GM06990 (cell line): ENCODE data around the gene MOV10L1.
A peak's percentile ranks its signal among the peaks of the same experiment; 100 is the strongest.
"Not testable (repeated sequence)": the region's sequence is repeated elsewhere in the genome, so short reads cannot be mapped to it uniquely, and the experiment has no call there.

Experiments used
- DNase-seq: peaks from one replicate; pipeline ENCODE4 v3.0.0-alpha.2; 2011; ENCODE audit not compliant: insufficient read length; ENCODE audit errors: extremely low read depth
- H3K27me3 ChIP-seq: replicated peaks from 2 replicates; pipeline ENCODE4 v1.6.0; 2011; ENCODE audit warnings: low read length; ENCODE audit not compliant: control insufficient read depth, insufficient read depth
- H3K36me3 ChIP-seq: 2 replicates; pipeline ENCODE4 v1.5.1; 2011; ENCODE audit warnings: low read length; ENCODE audit not compliant: control insufficient read depth, insufficient read depth
- H3K4me3 ChIP-seq: replicated peaks from 2 replicates; pipeline ENCODE4 v1.5.1; 2011; ENCODE audit warnings: low read depth, mild to moderate bottlenecking, control low read depth, low read length
- TF ChIP-seq, protein P1 (sequence below): IDR thresholded peaks from 2 replicates; pipeline ENCODE4 v1.5.1; 2011; ENCODE audit warnings: low read length, control low read depth, mild to moderate bottlenecking, inconsistent platforms; ENCODE audit not compliant: insufficient read depth, poor library complexity, severe bottlenecking

Gene MOV10L1

DNA sequence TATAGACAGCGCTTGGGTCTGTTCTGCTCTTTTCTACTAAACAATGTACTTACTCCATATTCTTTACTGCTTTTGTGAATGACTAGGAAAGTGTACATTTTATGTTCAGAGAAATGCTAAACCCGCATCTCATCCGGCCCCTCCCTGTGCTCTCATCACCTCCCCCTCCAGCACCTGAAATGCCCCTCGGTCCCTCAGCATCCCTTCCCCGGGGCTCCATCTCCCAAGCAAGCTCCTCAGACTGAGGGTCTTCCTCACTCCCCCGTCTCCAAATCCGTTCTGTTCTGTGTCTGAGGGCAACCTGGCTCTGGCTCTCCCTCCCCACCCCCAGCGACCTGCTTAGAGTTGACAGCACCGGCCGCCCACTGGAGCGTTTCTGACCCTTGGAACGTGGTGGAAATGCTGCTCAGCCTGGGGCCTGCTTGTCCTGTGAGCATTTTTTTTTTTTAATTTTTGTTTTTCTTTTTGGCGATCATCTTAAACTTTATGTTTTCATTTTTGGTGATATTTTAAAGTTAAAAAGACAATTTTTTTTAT lies 112.4 kb downstream of the MOV10L1 start:
- H3K4me3 ChIP-seq: peak overlapping the region; percentile 62
- H3K27me3 ChIP-seq: no peaks in the 10 kb centered on the region
- no peak for DNase-seq
- TF ChIP-seq, protein P1, sequence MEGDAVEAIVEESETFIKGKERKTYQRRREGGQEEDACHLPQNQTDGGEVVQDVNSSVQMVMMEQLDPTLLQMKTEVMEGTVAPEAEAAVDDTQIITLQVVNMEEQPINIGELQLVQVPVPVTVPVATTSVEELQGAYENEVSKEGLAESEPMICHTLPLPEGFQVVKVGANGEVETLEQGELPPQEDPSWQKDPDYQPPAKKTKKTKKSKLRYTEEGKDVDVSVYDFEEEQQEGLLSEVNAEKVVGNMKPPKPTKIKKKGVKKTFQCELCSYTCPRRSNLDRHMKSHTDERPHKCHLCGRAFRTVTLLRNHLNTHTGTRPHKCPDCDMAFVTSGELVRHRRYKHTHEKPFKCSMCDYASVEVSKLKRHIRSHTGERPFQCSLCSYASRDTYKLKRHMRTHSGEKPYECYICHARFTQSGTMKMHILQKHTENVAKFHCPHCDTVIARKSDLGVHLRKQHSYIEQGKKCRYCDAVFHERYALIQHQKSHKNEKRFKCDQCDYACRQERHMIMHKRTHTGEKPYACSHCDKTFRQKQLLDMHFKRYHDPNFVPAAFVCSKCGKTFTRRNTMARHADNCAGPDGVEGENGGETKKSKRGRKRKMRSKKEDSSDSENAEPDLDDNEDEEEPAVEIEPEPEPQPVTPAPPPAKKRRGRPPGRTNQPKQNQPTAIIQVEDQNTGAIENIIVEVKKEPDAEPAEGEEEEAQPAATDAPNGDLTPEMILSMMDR: no peak
- H3K36me3 ChIP-seq: peaks cover 11% of the 10 kb centered on the region

DNA sequence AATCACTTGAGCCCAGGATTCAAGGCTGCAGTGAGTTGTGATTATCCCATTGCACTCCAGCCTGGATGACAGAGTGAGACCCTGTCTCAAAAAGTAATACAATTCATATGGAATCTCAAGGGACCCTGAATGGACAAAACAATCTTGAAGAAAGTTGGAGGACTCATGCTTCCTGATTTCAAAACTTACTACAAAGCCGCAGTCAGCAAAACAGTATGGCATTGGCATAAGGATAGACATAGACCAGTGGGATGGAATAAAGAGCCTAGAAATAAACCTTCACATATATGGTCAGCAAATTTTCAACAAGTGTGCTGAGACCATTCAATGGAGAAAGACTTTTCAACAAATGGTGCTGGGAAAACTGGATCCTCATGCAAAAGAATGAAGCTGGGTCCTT lies 113.5 kb downstream of the MOV10L1 start:
- Histone ChIP-seq H3K4me3 (no peak overlapping the region), H3K27me3 (no peaks in the 10 kb centered on the region), H3K36me3 (peaks cover 10% of the 10 kb centered on the region)
- DNase-seq: no peak
- TF ChIP-seq, protein P1: no peak

DNA sequence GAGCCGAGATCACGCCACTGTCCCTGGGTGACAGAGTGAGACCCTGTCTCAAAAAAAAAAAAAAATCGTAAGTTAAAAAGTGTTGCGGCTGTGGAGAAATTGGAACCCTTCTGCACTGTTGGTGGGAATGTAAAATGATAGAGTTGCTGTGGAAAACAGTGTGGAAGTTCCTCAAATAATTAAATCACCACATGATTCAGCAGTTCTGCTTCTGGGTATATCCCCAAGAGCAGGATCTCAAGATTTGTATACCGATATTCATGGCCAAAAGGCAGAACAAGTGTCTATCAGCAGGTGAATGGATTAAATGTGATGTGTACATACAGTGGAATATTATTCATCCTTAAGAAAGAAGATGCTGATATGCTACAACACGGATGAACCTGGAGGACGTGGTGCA lies 114.8 kb downstream of the MOV10L1 start:
- no peak for DNase-seq
- H3K27me3 ChIP-seq: no peaks in the 10 kb centered on the region
- TF ChIP-seq, protein P1: no peak
- no peak overlapping the region for H3K4me3 ChIP-seq
- H3K36me3 ChIP-seq: peaks cover 9% of the 10 kb centered on the region

DNA sequence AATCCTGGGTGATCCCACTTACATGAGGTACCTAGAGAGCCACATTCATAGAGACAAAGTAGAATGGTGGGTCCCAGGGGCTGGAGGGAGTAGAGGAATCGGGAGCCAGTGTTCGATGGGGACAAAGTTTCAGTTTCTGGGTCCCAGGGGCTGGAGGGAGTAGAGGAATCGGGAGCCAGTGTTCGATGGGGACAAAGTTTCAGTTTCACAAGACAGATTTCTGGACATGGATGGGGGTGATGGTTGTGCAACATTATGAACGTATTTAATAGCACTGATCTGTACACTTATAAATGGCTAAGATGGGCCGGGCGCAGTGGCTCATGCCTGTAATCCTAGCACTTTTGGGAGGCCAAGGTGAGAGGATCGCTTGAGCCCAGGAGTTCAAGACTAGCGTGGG lies 115.2 kb downstream of the MOV10L1 start:
- H3K4me3 ChIP-seq, H3K27me3 ChIP-seq, DNase-seq, H3K36me3 ChIP-seq: not testable (repeated sequence)

DNA sequence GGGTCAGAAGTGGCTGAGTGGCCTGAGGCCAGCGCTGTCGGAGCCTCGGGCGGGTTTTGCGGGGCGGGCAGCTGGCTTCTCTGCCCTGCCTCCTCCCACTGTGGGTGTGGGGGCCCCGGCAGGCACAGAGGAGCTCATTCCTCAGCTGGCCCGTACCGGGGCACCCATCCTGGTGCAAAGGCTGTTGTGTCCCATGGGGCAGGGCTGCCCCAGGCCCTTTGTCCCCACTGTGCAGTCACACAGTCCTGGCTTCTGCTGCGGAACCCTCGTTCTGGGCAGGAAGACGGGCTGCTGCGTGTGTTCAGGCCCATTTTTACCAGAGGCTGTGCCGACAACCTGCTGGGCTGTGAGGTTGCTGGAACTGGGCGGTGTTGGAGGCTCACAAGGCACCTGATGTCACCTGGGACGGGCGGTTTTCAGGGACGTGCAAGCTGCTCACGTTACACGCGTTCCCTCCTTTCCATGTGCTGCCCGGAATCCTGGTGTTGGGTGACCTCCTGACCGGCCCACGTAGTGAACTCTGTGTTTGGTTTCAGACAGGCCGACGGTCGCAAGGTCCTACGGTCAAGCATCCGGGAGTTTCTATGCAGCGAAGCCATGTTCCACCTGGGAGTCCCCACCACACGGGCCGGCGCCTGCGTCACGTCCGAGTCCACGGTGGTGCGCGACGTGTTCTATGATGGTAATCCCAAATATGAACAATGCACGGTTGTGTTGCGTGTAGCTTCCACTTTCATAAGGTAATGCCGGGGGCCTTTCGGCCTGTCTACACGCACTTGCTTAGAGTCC lies 116.2 kb downstream of the MOV10L1 start:
- Histone ChIP-seq H3K27me3 (no peaks in the 10 kb centered on the region), H3K4me3 (no peak overlapping the region), H3K36me3 (peaks cover 13% of the 10 kb centered on the region)
- DNase-seq: no peak
- TF ChIP-seq, protein P1: no peak

DNA sequence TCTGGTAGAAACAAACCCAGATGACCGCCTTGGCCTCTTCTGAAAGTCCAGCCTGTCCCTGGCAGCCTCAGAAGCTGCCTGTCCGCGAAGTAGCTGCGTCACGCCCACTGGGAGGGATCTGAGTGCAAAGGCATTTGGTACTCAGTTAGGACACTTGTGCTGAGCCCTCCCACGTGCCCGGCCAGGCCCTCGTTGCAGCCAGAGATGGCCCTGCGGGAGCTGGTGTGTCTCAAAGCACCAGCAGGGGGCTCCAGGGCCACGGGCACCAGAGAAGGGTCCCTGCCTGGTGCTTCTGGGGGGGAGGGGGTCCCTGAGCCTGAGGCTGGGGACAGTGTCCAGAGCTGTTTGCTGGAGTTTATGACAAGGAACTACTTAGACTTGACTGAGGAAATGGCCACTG lies 116.8 kb downstream of the MOV10L1 start:
- no peak for DNase-seq
- Histone ChIP-seq H3K27me3 (no peaks in the 10 kb centered on the region), H3K4me3 (no peak overlapping the region), H3K36me3 (peaks cover 15% of the 10 kb centered on the region)
- TF ChIP-seq, protein P1: peak; percentile 42
